Activated naive CD8-positive, alpha-beta T cell treated with anti-CD3 and anti-CD28 coated beads, Interleukin-2, amount 50 U/mL, for 24 hours (primary cell): Measurements from ENCODE around the gene GULP1.
"Not testable (repeated sequence)": the region's sequence is repeated elsewhere in the genome, so short reads cannot be mapped to it uniquely, and the experiment has no call there.

Experiments used
- ATAC-seq: fragments of 150-1000 bp; cut with Tn5 transposase; one replicate; pipeline ENCODE4 v1.10.0; 2021
- DNase-seq: peaks from one replicate; pipeline ENCODE4 v3.0.0; 2021
- H3K27ac Mint-ChIP-seq: one replicate; pipeline ENCODE4 v1.8.0; 2021; ENCODE audit warnings: mild to moderate bottlenecking, mixed read lengths
- H3K27me3 Mint-ChIP-seq: one replicate; pipeline ENCODE4 v1.8.0; 2021; ENCODE audit warnings: mixed read lengths
- H3K36me3 Mint-ChIP-seq: one replicate; pipeline ENCODE4 v1.8.0; 2021; ENCODE audit warnings: low read depth, mixed read lengths
- H3K4me1 Mint-ChIP-seq: one replicate; pipeline ENCODE4 v1.8.0; 2021; ENCODE audit warnings: mixed read lengths
- H3K4me3 Mint-ChIP-seq: one replicate; pipeline ENCODE4 v1.8.0; 2021; ENCODE audit warnings: mild to moderate bottlenecking, moderate library complexity, mixed read lengths
- H3K9me3 Mint-ChIP-seq: one replicate; pipeline ENCODE4 v1.8.0; 2021; ENCODE audit warnings: mixed read lengths

The GULP1 gene

GRCh38 chr2:188557081-188557480 lies 265.4 kb downstream of the GULP1 start:
- H3K4me3 Mint-ChIP-seq, result no peak overlapping the region

GRCh38 chr2:188559455-188559854 lies 267.8 kb downstream of the GULP1 start:
- ATAC-seq, H3K27ac Mint-ChIP-seq, H3K36me3 Mint-ChIP-seq, DNase-seq, H3K4me1 Mint-ChIP-seq, H3K4me3 Mint-ChIP-seq, H3K27me3 Mint-ChIP-seq: not testable (repeated sequence)
- H3K9me3 Mint-ChIP-seq, result peaks cover 13% of the 10 kb centered on the region

More at GRCh38 chr2:188557081-188557480, 265.4 kb downstream of the GULP1 start:
- no peaks in the 10 kb centered on the region for H3K27me3 Mint-ChIP-seq
- no peaks in the 10 kb centered on the region for H3K36me3 Mint-ChIP-seq
- DNase-seq (no peak), ATAC-seq (no peak)
- H3K4me1 Mint-ChIP-seq, result no peaks in the 10 kb centered on the region
- H3K27ac Mint-ChIP-seq, result no peak overlapping the region
- H3K9me3 Mint-ChIP-seq, result peaks cover 13% of the 10 kb centered on the region

GRCh38 chr2:188561473-188561979 lies 269.9 kb downstream of the GULP1 start:
- H3K27ac Mint-ChIP-seq, result no peak overlapping the region

GRCh38 chr2:188569431-188570165 lies 277.9 kb downstream of the GULP1 start:
- H3K9me3 Mint-ChIP-seq, result no peaks in the 10 kb centered on the region
- H3K27ac Mint-ChIP-seq, result no peak overlapping the region
- DNase-seq, result no peak

More at GRCh38 chr2:188561473-188561979, 269.9 kb downstream of the GULP1 start:
- Mint-ChIP-seq H3K4me3 (no peak overlapping the region), H3K4me1 (no peaks in the 10 kb centered on the region), H3K36me3 (no peaks in the 10 kb centered on the region), H3K27me3 (no peaks in the 10 kb centered on the region), H3K9me3 (peaks cover 8% of the 10 kb centered on the region)
- ATAC-seq (no peak), DNase-seq (no peak)

GRCh38 chr2:188570370-188570769 lies 278.7 kb downstream of the GULP1 start:
- Mint-ChIP-seq H3K4me3 (no peak overlapping the region), H3K27ac (no peak overlapping the region), H3K36me3 (no peaks in the 10 kb centered on the region), H3K27me3 (no peaks in the 10 kb centered on the region), H3K9me3 (no peaks in the 10 kb centered on the region), H3K4me1 (no peaks in the 10 kb centered on the region)
- ATAC-seq (no peak), DNase-seq (no peak)

More at GRCh38 chr2:188569431-188570165, 277.9 kb downstream of the GULP1 start:
- ATAC-seq, result no peak
- no peaks in the 10 kb centered on the region for H3K36me3 Mint-ChIP-seq
- H3K27me3 Mint-ChIP-seq, result no peaks in the 10 kb centered on the region
- H3K4me1 Mint-ChIP-seq, result no peaks in the 10 kb centered on the region
- H3K4me3 Mint-ChIP-seq, result no peak overlapping the region

GRCh38 chr2:188571543-188572303 lies 280.0 kb downstream of the GULP1 start:
- H3K9me3 Mint-ChIP-seq, result no peaks in the 10 kb centered on the region
- DNase-seq (no peak), ATAC-seq (no peak)
- H3K27me3 Mint-ChIP-seq, result no peaks in the 10 kb centered on the region
- H3K4me3 Mint-ChIP-seq, result no peak overlapping the region
- no peak overlapping the region for H3K27ac Mint-ChIP-seq
- H3K4me1 Mint-ChIP-seq, result no peaks in the 10 kb centered on the region
- H3K36me3 Mint-ChIP-seq, result no peaks in the 10 kb centered on the region

GRCh38 chr2:188572592-188572991 lies 280.9 kb downstream of the GULP1 start:
- H3K9me3 Mint-ChIP-seq, result no peaks in the 10 kb centered on the region
- no peak for DNase-seq
- H3K4me1 Mint-ChIP-seq, result no peaks in the 10 kb centered on the region
- no peaks in the 10 kb centered on the region for H3K27me3 Mint-ChIP-seq
- no peak overlapping the region for H3K27ac Mint-ChIP-seq
- H3K36me3 Mint-ChIP-seq, result no peaks in the 10 kb centered on the region
- no peak overlapping the region for H3K4me3 Mint-ChIP-seq
- ATAC-seq, result no peak

- no peak for DNase-seq
- Mint-ChIP-seq H3K27ac (no peak overlapping the region), H3K9me3 (no peaks in the 10 kb centered on the region), H3K27me3 (no peaks in the 10 kb centered on the region), H3K4me1 (no peaks in the 10 kb centered on the region), H3K36me3 (no peaks in the 10 kb centered on the region), H3K4me3 (no peak overlapping the region)
- no peak for ATAC-seq
Measured at GRCh38 chr2:188573453-188573852, 281.8 kb downstream of the GULP1 start.

- no peaks in the 10 kb centered on the region for H3K27me3 Mint-ChIP-seq
- DNase-seq (no peak), ATAC-seq (no peak)
- no peaks in the 10 kb centered on the region for H3K36me3 Mint-ChIP-seq
- H3K4me1 Mint-ChIP-seq, result no peaks in the 10 kb centered on the region
- H3K4me3 Mint-ChIP-seq, result no peak overlapping the region
- H3K27ac Mint-ChIP-seq, result no peak overlapping the region
- H3K9me3 Mint-ChIP-seq, result no peaks in the 10 kb centered on the region
Measured at GRCh38 chr2:188576006-188576405, 284.3 kb downstream of the GULP1 start.

GRCh38 chr2:188576651-188577050 lies 285.0 kb downstream of the GULP1 start:
- ATAC-seq (no peak), DNase-seq (no peak)
- H3K27me3 Mint-ChIP-seq, result no peaks in the 10 kb centered on the region
- H3K9me3 Mint-ChIP-seq, result no peaks in the 10 kb centered on the region
- no peak overlapping the region for H3K27ac Mint-ChIP-seq
- H3K4me1 Mint-ChIP-seq, result no peaks in the 10 kb centered on the region
- no peak overlapping the region for H3K4me3 Mint-ChIP-seq
- no peaks in the 10 kb centered on the region for H3K36me3 Mint-ChIP-seq

GRCh38 chr2:188577231-188577630 lies 285.6 kb downstream of the GULP1 start:
- ATAC-seq (no peak), DNase-seq (no peak)
- no peaks in the 10 kb centered on the region for H3K4me1 Mint-ChIP-seq
- no peak overlapping the region for H3K27ac Mint-ChIP-seq
- H3K4me3 Mint-ChIP-seq, result no peak overlapping the region
- H3K36me3 Mint-ChIP-seq, result no peaks in the 10 kb centered on the region
- H3K9me3 Mint-ChIP-seq, result no peaks in the 10 kb centered on the region
- no peaks in the 10 kb centered on the region for H3K27me3 Mint-ChIP-seq

GRCh38 chr2:188580738-188581137 lies 289.1 kb downstream of the GULP1 start:
- Mint-ChIP-seq H3K27me3 (no peaks in the 10 kb centered on the region), H3K27ac (no peak overlapping the region), H3K9me3 (no peaks in the 10 kb centered on the region), H3K4me3 (no peak overlapping the region), H3K4me1 (no peaks in the 10 kb centered on the region), H3K36me3 (no peaks in the 10 kb centered on the region)
- DNase-seq, result no peak
- ATAC-seq, result no peak

- no peaks in the 10 kb centered on the region for H3K36me3 Mint-ChIP-seq
- no peaks in the 10 kb centered on the region for H3K4me1 Mint-ChIP-seq
- no peaks in the 10 kb centered on the region for H3K27me3 Mint-ChIP-seq
- no peak for ATAC-seq
- no peak overlapping the region for H3K27ac Mint-ChIP-seq
- no peak for DNase-seq
- H3K9me3 Mint-ChIP-seq, result no peaks in the 10 kb centered on the region
- H3K4me3 Mint-ChIP-seq, result no peak overlapping the region
Measured at GRCh38 chr2:188582211-188582610, 290.5 kb downstream of the GULP1 start.

- H3K36me3 Mint-ChIP-seq, result no peaks in the 10 kb centered on the region
- no peak for ATAC-seq
Measured at GRCh38 chr2:188588235-188588634, 296.6 kb downstream of the GULP1 start.

GRCh38 chr2:188596054-188596453 lies 304.4 kb downstream of the GULP1 start:
- ATAC-seq (no peak), DNase-seq (no peak)
- Mint-ChIP-seq H3K4me1 (no peaks in the 10 kb centered on the region), H3K9me3 (no peaks in the 10 kb centered on the region), H3K36me3 (no peaks in the 10 kb centered on the region), H3K27ac (no peak overlapping the region), H3K4me3 (no peak overlapping the region), H3K27me3 (no peaks in the 10 kb centered on the region)

More at GRCh38 chr2:188588235-188588634, 296.6 kb downstream of the GULP1 start:
- Mint-ChIP-seq H3K27me3 (no peaks in the 10 kb centered on the region), H3K27ac (no peak overlapping the region), H3K9me3 (no peaks in the 10 kb centered on the region), H3K4me1 (no peaks in the 10 kb centered on the region), H3K4me3 (no peak overlapping the region)
- DNase-seq, result no peak
